DOHH2 (cell line): ENCODE data around the gene EPS8L3.

Experiments
- H3F3A ChIP-seq: fragments of 200-600 bp; sonication (generic), shearing (Covaris generic); 2 replicates; pipeline ENCODE4 v1.6.0; 2016; ENCODE audit warnings: antibody characterized with exemption, mild to moderate bottlenecking; ENCODE audit not compliant: control insufficient read depth, insufficient read depth
- H3K27ac ChIP-seq: fragments of 200-600 bp; sonication (generic); 2 replicates; pipeline ENCODE4 v1.5.1; 2014; ENCODE audit warnings: low read depth, mild to moderate bottlenecking, low read length, moderate library complexity
- H3K27me3 ChIP-seq: fragments of 200-600 bp; sonication (generic); 2 replicates; pipeline ENCODE4 v1.6.1; 2014; ENCODE audit warnings: mild to moderate bottlenecking, low read length, mixed read lengths; ENCODE audit not compliant: control insufficient read depth
- H3K36me3 ChIP-seq: fragments of 200-600 bp; sonication (generic); 2 replicates; pipeline ENCODE4 v1.6.1; 2014; ENCODE audit warnings: mild to moderate bottlenecking, low read length, moderate library complexity, mixed read lengths; ENCODE audit not compliant: control insufficient read depth
- H3K4me1 ChIP-seq: fragments of 200-600 bp; sonication (generic); 2 replicates; pipeline ENCODE4 v1.6.1; 2014; ENCODE audit warnings: mild to moderate bottlenecking, low read length, mixed read lengths; ENCODE audit not compliant: control insufficient read depth
- H3K4me2 ChIP-seq: fragments of 200-600 bp; sonication (generic); 2 replicates; pipeline ENCODE4 v1.6.0; 2014; ENCODE audit warnings: mild to moderate bottlenecking, low read length, moderate library complexity
- H3K4me3 ChIP-seq: fragments of 200-600 bp; sonication (generic); 2 replicates; pipeline ENCODE4 v1.5.1; 2014; ENCODE audit warnings: mild to moderate bottlenecking, low read length, mixed read lengths
- H3K79me2 ChIP-seq: fragments of 200-600 bp; sonication (generic); 2 replicates; pipeline ENCODE4 v1.6.1; 2014; ENCODE audit warnings: mild to moderate bottlenecking, low read length, mixed read lengths; ENCODE audit not compliant: control insufficient read depth
- H3K9me2 ChIP-seq: fragments of 200-600 bp; sonication (generic); replicated peaks from 2 replicates; pipeline ENCODE4 v1.6.1; 2014; ENCODE audit warnings: mild to moderate bottlenecking, low read length, mixed read lengths; ENCODE audit not compliant: control insufficient read depth
- H3K9me3 ChIP-seq: fragments of 200-600 bp; sonication (generic); 2 replicates; pipeline ENCODE4 v1.6.1; 2014; ENCODE audit warnings: antibody characterized with exemption, low read length, mixed read lengths; ENCODE audit not compliant: control insufficient read depth, insufficient read depth
- H4K20me1 ChIP-seq: fragments of 200-600 bp; sonication (generic); 2 replicates; pipeline ENCODE4 v1.6.0; 2014; ENCODE audit warnings: low read depth, mild to moderate bottlenecking, antibody characterized with exemption, low read length, moderate library complexity; ENCODE audit not compliant: control insufficient read depth, insufficient read depth
- EZH2phosphoT487 ChIP-seq: fragments of 200-600 bp; sonication (generic); IDR thresholded peaks from 2 replicates; pipeline ENCODE4 v1.6.1; 2017; ENCODE audit warnings: borderline replicate concordance, mild to moderate bottlenecking, antibody characterized with exemption, low read length, moderate library complexity, mixed read lengths
- TF ChIP-seq, protein P1 (sequence below): fragments of 200-600 bp; sonication (generic); IDR thresholded peaks from one replicate; pipeline ENCODE4 v1.5.1; 2014; ENCODE audit warnings: antibody characterized with exemption, mild to moderate bottlenecking, low read depth, low read length; ENCODE audit not compliant: poor library complexity, severe bottlenecking

EPS8L3 gene

DNA sequence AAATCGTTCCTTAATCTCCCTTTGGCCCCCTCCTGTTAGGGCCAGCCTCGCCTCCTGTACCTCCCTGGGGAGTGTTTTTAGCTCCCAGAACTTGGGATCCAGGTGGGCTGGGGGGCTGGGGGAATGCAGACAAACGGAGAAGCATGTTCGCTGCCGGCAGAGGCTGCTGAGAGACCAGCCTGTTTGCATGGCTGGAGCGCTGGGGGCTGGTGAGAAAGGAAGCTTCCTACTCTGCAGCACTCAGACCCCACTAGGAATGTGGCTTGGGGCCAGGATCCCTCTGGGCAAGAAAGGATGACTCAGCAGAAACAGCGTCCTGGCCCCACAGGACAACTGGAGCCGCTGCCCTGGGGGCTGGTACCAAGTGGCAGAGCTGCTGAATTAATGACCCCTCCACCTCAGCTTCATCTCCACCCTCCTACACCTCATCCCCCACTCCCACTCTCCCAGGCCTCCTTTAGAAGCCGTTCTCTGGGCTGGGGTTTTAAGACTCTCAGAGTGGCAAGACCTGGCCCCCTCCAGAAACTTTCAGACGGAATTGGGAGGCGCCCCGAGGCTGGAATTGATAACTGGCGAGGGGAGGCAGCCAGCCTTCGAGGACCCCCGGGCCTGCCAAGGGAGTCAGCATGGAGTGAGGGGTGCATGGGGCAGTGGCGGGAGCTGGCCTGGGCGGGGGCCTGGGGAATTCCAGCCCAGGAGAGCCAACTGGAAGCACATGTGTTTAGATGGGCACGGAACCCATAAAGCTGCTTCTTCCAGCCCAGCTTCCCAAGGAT is 28.5 kb upstream of the EPS8L3 start:
- Histone ChIP-seq H3K4me2 (no peak overlapping the region), H3K27ac (no peak overlapping the region), H3K9me3 (no peaks in the 10 kb centered on the region), H3K27me3 (peaks cover 4% of the 10 kb centered on the region; the same call in 1 of the 2 replicates), H3K36me3 (no peaks in the 10 kb centered on the region), H3F3A (no peaks in the 10 kb centered on the region), H4K20me1 (no peaks in the 10 kb centered on the region), H3K79me2 (no peaks in the 10 kb centered on the region), H3K9me2 (no peaks in the 10 kb centered on the region), H3K4me3 (no peak overlapping the region), H3K4me1 (no peaks in the 10 kb centered on the region)
- TF ChIP-seq, protein P1, sequence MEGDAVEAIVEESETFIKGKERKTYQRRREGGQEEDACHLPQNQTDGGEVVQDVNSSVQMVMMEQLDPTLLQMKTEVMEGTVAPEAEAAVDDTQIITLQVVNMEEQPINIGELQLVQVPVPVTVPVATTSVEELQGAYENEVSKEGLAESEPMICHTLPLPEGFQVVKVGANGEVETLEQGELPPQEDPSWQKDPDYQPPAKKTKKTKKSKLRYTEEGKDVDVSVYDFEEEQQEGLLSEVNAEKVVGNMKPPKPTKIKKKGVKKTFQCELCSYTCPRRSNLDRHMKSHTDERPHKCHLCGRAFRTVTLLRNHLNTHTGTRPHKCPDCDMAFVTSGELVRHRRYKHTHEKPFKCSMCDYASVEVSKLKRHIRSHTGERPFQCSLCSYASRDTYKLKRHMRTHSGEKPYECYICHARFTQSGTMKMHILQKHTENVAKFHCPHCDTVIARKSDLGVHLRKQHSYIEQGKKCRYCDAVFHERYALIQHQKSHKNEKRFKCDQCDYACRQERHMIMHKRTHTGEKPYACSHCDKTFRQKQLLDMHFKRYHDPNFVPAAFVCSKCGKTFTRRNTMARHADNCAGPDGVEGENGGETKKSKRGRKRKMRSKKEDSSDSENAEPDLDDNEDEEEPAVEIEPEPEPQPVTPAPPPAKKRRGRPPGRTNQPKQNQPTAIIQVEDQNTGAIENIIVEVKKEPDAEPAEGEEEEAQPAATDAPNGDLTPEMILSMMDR = no peak
- TF ChIP-seq EZH2phosphoT487 = no peak

DNA sequence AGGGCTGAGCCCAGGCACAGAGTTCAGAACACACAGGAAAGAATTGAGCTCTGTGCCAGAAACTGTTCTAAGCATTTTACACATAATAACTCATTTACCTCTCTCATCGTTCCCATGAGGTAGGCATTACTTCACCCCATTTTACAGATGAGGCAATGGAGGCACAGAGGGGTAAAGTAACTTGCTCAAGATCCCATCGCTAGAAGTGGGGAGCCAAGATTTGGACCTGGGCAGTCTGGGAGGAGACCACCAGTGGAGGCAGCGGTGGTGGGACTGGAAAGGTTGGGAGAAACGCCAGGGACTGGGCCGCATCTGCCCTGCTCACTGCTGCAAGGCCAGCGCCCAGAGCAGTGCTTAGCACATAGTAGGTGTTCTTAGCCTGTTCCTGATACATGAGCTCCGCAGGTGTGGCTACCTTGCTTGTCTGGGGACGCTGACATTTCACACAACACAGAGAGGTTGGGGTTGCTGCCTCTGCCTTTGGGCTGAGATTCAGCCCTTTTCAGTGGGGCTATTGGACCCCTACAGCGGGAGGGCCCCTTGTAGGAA is 27.8 kb upstream of the EPS8L3 start:
- Histone ChIP-seq H3K4me1 (no peaks in the 10 kb centered on the region), H3K27ac (no peak overlapping the region), H4K20me1 (no peaks in the 10 kb centered on the region), H3K36me3 (no peaks in the 10 kb centered on the region), H3K4me3 (no peak overlapping the region), H3K9me2 (no peaks in the 10 kb centered on the region), H3K4me2 (no peak overlapping the region), H3K9me3 (no peaks in the 10 kb centered on the region), H3K27me3 (peaks cover 1% of the 10 kb centered on the region; the same call in 1 of the 2 replicates), H3F3A (no peaks in the 10 kb centered on the region), H3K79me2 (no peaks in the 10 kb centered on the region)
- TF ChIP-seq, protein P1 = no peak
- TF ChIP-seq EZH2phosphoT487 = no peak

DNA sequence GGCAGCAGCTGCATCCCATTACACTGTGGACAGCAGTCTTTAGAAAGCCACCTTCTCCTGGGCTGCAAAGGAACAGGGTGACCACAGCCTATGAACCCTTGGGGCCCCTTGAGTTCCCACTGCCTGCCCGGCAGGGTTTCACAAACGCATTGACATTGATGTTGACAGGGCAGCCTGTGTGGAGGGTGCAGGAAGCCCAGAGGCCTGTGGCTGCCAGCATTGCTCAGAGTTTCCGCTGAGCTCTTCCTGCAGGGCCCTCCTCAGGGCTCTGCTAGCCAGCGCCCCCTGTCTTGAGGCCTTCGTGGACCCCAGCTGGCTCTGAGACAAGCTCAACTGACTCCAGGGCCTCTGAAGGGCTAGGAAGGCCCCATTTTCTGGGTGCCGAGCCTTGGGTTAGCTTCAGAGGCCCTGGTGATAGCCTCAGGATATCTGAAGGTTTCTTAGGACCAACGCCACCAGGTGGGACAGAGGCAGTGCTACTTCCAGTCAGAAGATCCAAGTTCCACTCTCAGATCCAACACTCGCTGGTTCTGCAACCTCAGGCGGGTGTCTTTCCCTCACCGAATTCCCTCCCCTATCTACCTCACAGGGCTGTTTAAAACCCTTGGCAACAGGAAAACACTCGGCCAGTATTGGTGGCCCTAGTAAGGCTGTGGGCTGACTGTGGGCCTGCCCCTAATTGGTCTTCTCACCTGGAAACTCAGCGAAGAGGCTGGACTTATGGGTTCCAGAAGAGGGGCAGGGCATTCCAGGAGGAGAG is 27.2 kb upstream of the EPS8L3 start:
- H3K4me3 ChIP-seq = no peak overlapping the region
- no peak overlapping the region for H3K4me2 ChIP-seq

More for the DNA sequence above, 27.2 kb upstream of the EPS8L3 start:
- no peaks in the 10 kb centered on the region for H3K27me3 ChIP-seq
- no peaks in the 10 kb centered on the region for H3K79me2 ChIP-seq
- H4K20me1 ChIP-seq = no peaks in the 10 kb centered on the region
- H3K36me3 ChIP-seq = no peaks in the 10 kb centered on the region
- no peak overlapping the region for H3K27ac ChIP-seq
- no peaks in the 10 kb centered on the region for H3K9me3 ChIP-seq
- H3K9me2 ChIP-seq = no peaks in the 10 kb centered on the region
- no peaks in the 10 kb centered on the region for H3F3A ChIP-seq
- H3K4me1 ChIP-seq = no peaks in the 10 kb centered on the region
- TF ChIP-seq EZH2phosphoT487 = no peak
- TF ChIP-seq, protein P1 = peak; percentile 42
